Hepatocyte (in vitro differentiated cells): ENCODE results near the gene CAPG.

Experiments used
- CTCF ChIP-seq: fragments of 200-600 bp; sonication (generic); IDR thresholded peaks from 2 replicates; pipeline ENCODE4 v1.5.1; 2016; ENCODE audit warnings: antibody characterized with exemption, mild to moderate bottlenecking; ENCODE audit not compliant: poor library complexity
- EZH2 ChIP-seq: fragments of 200-600 bp; sonication (generic); IDR thresholded peaks from 2 replicates; pipeline ENCODE4 v1.6.1; 2016; ENCODE audit warnings: antibody characterized with exemption, mild to moderate bottlenecking, borderline replicate concordance
- EZH2phosphoT487 ChIP-seq: fragments of 200-600 bp; sonication (generic); IDR thresholded peaks from one replicate; pipeline ENCODE4 v1.6.1; 2018; ENCODE audit warnings: antibody characterized with exemption, mild to moderate bottlenecking, low read depth, moderate library complexity; ENCODE audit not compliant: unreplicated experiment, severe bottlenecking

- TF ChIP-seq CTCF (no peak), EZH2 (no peak), EZH2phosphoT487 (no peak)
Observed at GRCh38 chr2:85356186-85356585, 54.0 kb downstream of the CAPG start.
